Activated CD8-positive, alpha-beta memory T cell treated with anti-CD3 and anti-CD28 coated beads for 48 hours (primary cell): Measurements from ENCODE around the gene SLIRP.
A peak's percentile ranks its signal among the peaks of the same experiment; 100 is the strongest.
"Not testable (repeated sequence)": the region's sequence is repeated elsewhere in the genome, so short reads cannot be mapped to it uniquely, and the experiment has no call there.

Source experiments
- DNase-seq, 3 experiments: peaks; one replicate each; pipeline ENCODE4 v3.0.0-alpha.2; 2020; ENCODE audit warnings: low read depth in 2 of 3, low spot score in 2 of 3

SLIRP gene

GRCh38 chr14:77741438-77741837 is 33.5 kb downstream of the SLIRP start:
- no peak for DNase-seq

DNA sequence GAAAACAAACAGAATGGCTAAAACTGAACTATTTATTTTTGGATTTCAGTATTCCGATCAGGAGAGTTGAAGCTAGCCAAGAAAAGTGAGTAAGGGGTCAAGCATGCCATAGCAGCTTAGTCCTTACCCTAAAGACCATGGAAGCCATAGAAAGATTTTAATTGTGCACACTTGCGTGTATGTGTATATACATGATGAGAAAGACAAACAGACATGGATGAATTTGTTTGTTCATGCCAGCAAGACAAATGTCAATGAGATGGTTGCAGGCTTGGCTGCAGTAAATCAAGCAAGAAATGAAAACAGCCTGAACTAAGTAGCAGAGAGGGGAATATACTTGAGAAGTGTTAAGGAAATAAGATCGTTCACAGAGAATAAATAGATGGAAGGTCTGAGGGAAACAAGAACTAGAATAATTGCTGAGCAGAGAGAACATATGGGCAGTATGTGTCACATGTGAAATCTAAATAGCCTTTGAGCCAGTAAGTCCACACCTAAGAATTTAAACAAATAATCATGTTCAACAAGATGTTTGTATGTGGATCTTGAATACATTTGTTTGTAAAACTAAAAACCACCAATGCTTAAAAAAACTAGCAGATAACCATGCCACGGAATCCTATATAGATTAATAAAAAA is 38.3 kb downstream of the SLIRP start:
- no peak for DNase-seq

DNA sequence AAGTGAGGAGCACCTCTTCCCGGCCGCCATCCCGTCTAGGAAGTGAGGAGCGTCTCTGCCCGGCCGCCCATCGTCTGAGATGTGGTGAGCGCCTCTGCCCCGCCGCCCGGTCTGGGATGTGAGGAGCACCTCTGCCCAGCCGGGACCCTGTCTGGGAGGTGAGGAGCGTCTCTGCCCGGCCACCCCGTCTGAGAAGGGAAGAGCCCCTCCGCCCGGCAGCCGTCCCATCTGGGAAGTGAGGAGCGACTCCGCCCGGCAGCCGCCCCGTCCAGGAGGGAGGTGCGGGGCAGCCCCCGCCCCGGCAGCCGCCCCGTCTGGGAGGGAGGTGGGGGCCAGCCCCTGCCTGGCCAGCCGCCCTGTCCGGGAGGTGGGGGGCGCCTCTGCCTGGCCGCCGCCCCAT is 39.5 kb downstream of the SLIRP start:
- DNase-seq, result not testable (repeated sequence)

DNA sequence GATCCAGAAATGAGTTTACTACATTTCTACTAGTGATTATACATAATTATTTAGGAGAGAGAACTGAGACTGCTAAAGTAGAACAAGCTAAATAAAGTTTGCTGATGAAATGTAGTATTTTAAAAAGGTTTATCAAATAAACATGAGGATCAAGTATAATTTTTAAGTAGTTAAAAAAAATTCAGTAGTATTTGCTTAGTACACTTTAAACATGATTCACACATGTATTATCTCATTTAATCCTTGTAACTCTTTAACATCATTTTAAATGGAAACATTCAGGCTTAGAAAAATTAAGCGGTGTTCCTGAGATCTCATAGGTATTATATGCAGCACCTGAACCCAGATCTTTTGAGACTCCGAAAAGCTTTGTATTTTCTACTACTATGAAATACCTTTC is 44.4 kb downstream of the SLIRP start:
- DNase-seq, result no peak

GRCh38 chr14:77752799-77753516 is 45.1 kb downstream of the SLIRP start:
- DNase-seq, result no peak

DNA sequence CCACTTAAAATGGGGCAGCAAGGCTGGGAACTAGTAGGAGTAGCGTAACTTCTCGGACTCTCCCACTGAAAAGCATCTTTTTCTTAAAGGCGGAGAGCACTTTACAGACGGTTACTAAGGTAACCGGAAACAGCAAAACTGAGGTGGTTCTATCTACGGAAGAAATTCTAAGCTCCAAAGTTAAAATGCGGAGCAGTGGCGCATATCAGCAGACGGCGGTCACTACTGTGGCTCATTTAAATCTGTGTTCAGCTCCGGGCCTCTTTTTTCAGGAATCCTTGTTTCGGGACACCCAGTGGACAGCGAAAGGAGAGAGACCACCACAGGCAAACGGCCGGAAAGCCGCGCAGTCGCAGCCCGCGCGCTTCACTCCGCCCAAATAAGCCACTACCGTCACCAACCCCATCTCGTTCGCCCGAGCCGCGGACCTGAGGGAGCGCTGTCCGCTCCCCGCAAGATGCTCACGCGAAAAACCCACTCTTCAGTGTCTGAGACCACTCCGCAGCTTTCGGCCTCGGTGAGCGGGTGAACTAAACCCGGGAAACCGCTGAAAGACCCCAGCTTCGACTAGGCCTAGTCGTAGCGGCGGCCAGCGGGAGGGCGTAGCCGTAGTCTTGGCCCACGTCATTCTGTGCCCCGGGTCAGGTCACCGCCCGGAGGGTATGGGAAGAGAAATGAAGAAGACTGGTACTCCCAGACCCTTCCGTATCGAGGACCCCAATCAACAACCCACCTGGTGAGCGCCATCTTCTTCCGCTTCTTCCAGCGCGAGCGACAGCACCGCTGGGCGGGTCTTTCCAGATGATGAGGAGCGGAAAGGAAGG is 52.7 kb downstream of the SLIRP start, which contains the start of gene SNW1:
SNW1 (minus strand) TSS at position 776 of the 824 bp plus-strand sequence; CDS start at position 747, 29 bp downstream.
- DNase-seq, result peak; percentile 53 to 78 (median 77)

GRCh38 chr14:77761205-77761931 is 53.5 kb downstream of the SLIRP start:
- no peak for DNase-seq

DNA sequence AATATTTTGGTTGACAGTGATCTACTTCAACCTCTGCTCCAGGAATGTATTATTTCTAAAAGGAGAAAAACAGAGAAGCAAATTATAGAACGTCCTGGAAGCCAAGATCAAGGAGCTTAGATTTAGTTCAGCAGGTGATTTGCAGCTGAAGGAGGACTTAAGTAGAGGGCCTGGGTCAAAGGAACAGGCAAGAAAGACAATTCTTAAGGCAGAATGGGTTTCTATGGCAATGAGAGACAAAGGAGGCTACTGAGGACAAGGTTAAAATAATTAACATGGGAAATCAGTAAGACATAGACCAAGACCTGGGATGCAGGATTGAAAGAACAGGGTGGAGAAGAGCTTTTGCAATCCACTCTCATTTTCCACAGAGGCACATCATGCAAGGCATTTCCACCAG is 55.4 kb downstream of the SLIRP start:
- no peak for DNase-seq

- no peak for DNase-seq
These were observed 56.1 kb downstream of the SLIRP start for GRCh38 chr14:77763978-77764377.
